Vagina (tissue), 2 donors: ENCODE results near the gene PAFAH1B2.

ENCODE experiments used
- POLR2A ChIP-seq, 2 donors: fragments of 450-650 bp; IDR thresholded peaks; one replicate each; pipeline ENCODE4 v1.6.1; 2017; ENCODE audit warnings: antibody characterized with exemption in 2 of 2, mild to moderate bottlenecking in 2 of 2, moderate library complexity in 2 of 2
- POLR2AphosphoS5 ChIP-seq, 2 donors: sonication (generic); formaldehyde crosslinking; IDR thresholded peaks; one replicate each; pipeline ENCODE4 v1.9.0; 2017; ENCODE audit warnings: antibody characterized with exemption in 2 of 2, mild to moderate bottlenecking in 2 of 2, low read depth in 1 of 2; ENCODE audit not compliant: insufficient read depth in 1 of 2
- TF ChIP-seq, protein P1 (sequence below), 3 experiments: fragments of 450-650 bp in 2 of 3; fragments of 200-600 bp in 1 of 3; sonication (generic) in 1 of 3; IDR thresholded peaks; one replicate each; pipeline ENCODE4 v1.5.1; 2017 to 2019; ENCODE audit warnings: antibody characterized with exemption in 3 of 3, mild to moderate bottlenecking in 2 of 3, moderate library complexity in 2 of 3

GRCh38 chr11:117192401-117192875, 48.4 kb downstream of the PAFAH1B2 start:
- TF ChIP-seq, protein P1, sequence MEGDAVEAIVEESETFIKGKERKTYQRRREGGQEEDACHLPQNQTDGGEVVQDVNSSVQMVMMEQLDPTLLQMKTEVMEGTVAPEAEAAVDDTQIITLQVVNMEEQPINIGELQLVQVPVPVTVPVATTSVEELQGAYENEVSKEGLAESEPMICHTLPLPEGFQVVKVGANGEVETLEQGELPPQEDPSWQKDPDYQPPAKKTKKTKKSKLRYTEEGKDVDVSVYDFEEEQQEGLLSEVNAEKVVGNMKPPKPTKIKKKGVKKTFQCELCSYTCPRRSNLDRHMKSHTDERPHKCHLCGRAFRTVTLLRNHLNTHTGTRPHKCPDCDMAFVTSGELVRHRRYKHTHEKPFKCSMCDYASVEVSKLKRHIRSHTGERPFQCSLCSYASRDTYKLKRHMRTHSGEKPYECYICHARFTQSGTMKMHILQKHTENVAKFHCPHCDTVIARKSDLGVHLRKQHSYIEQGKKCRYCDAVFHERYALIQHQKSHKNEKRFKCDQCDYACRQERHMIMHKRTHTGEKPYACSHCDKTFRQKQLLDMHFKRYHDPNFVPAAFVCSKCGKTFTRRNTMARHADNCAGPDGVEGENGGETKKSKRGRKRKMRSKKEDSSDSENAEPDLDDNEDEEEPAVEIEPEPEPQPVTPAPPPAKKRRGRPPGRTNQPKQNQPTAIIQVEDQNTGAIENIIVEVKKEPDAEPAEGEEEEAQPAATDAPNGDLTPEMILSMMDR (IDR thresholded peaks at IDR 0.05) = no peak
- no peak for TF ChIP-seq POLR2A (IDR thresholded peaks at IDR 0.05)
- no peak for TF ChIP-seq POLR2AphosphoS5 (IDR thresholded peaks at IDR 0.05; ENCODE audit: insufficient read depth in 1 of 2, low read depth in 1 of 2)
